22Rv1 (cell line): Measurements from ENCODE around the gene OR2T11.

Source experiments
- CTCF ChIP-seq: fragments of 450-650 bp; IDR thresholded peaks from 2 replicates; pipeline ENCODE4 v1.5.1; 2017; ENCODE audit warnings: mild to moderate bottlenecking
- ZFX ChIP-seq: fragments of 450-650 bp; IDR thresholded peaks from 2 replicates; pipeline ENCODE4 v1.6.1; 2017; ENCODE audit warnings: antibody characterized with exemption, borderline replicate concordance

GRCh38 chr1:248592655-248593054, 42.2 kb downstream of the OR2T11 start:
- no peak for TF ChIP-seq CTCF
- TF ChIP-seq ZFX = no peak
